HTR-8/SVneo (cell line): ENCODE measurements around the gene USP53.
"Not testable (repeated sequence)": the region's sequence is repeated elsewhere in the genome, so short reads cannot be mapped to it uniquely, and the experiment has no call there.

Experiments used
- DNase-seq: peaks from one replicate; pipeline ENCODE4 v3.0.0; 2011; ENCODE audit warnings: low spot score, mixed read lengths; ENCODE audit not compliant: insufficient read length
- FAIRE-seq: peaks from 2 replicates; lab custom pipeline; 2011; peaks lifted over from hg19 to GRCh38; lab: Jason Lieb, UNC

USP53 gene

GRCh38 chr4:119303587-119304305 lies 91.2 kb downstream of the USP53 start:
- DNase-seq (no peak), FAIRE-seq (no peak)

DNA sequence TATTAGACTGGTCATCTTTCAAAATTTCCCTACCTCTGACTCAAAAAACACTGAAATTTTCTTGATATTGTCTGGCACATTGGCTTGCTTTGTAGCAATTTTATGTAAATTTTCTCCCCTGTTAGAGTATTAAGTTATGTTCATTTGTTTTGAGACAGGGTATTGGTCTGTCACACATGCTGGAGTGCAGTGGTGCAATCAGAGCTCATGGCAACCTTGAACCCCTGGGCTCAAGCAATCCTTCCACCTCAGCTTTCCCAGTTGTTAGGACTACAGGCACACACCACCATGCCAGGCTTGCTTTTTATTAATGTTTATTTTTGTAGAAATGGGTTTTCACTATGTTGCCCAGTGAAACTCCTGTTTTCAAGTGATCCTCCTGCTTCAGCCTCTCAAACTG lies 91.9 kb downstream of the USP53 start:
- no peak for FAIRE-seq
- no peak for DNase-seq

DNA sequence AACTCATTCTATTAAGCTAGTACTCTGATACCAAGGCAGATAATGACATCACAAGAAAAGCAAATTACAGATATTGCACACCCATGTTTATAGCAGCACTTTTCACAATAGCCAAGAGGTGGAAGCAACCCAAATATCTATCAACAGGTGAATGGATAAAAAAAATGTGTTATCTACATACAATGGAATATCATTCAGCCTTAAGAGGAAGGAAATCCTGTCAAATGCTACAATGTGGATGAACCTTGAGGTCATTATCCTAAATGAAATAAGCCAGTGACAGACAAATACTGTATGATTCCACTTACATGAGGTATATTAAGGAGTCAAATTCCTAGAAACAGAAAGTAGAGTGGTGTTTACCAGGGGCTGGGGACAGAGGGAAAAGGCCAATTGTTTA lies 95.1 kb downstream of the USP53 start:
- DNase-seq (no peak), FAIRE-seq (no peak)

DNA sequence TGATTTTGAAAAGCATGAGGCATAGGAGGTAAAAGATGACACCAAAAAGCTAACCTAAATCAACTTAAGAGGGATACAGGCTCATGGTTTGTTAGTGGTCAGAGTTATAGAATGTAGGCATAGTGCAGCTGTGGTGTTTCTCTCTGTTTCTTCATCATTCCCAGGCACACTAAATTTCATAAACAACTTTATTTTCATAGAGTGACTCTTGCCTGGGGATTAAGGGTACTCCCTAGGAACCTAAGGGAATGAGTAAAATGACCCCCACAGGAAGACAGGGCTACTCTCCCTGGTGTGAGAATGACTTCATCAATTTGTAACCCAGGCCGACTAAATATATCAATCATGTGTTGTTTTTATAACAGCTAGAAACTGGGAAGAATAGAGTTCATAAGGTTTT lies 98.3 kb downstream of the USP53 start:
- no peak for FAIRE-seq
- no peak for DNase-seq

DNA sequence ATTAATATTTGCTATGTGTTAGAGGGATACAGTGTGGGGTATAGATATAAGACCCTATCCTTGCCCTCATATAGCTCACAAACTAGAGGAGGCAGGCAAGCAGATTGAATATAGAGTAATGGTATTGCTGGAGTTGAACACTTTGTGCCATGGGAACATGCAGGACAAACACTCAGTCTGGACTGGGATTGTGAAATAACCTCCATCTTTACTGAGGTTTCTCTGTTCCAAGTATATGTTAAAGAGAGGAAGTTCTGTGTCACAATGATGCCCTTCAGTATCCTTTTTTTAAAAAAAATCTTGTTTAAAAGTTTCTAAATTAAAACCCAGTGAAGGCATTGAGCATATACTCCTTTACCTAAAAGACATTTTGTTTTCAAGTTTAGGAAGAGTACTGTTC lies 100.7 kb downstream of the USP53 start:
- FAIRE-seq, result no peak
- DNase-seq, result no peak

DNA sequence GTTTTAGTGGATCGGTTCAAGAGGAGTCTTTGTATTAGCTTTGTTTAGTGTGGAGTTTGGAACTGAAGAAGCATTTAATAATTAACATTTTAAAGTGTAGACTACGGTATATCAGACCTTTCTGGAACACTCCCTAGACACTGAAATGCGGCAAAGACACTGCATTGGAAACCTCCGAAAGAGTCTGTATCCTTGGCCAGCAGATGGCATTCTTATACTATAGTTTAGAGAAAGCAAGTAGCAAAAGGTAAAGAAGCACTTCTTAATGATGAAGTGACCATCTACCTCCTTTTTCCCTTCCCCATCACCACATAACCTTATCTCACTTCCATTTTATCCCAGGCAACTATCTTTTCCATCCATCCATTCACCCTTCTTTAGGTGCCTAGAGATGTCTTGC lies 101.8 kb downstream of the USP53 start:
- DNase-seq (no peak), FAIRE-seq (no peak)

GRCh38 chr4:119315036-119315435 lies 102.5 kb downstream of the USP53 start:
- no peak for FAIRE-seq
- no peak for DNase-seq

- FAIRE-seq, result no peak
- DNase-seq, result no peak
Measured at GRCh38 chr4:119317990-119318389, 105.5 kb downstream of the USP53 start.

GRCh38 chr4:119321921-119322687 lies 109.6 kb downstream of the USP53 start, which contains the start of gene FABP2:
FABP2 (minus strand) TSS chr4:119322138; CDS start chr4:119322102, 36 bp downstream.
- no peak for FAIRE-seq
- no peak for DNase-seq

DNA sequence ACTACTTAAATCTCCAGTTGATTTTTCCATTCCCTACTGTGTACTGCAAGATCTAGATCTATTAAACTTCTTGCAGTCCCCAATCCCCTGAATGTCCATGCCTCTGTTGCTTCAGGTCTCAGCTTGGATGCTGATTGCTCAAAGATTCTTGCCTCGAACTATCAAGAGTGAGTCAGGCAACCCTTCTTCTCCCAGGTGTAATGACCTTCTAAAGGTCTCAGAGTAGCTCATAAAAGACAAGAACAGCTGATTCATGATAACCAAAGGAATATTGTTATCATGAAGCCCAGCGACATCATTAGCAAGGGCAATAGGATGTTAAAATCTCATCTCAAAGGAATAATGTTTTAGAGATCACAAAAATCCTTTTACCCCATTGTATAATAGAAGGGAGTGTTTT lies 116.2 kb downstream of the USP53 start:
- FAIRE-seq (no peak), DNase-seq (no peak)

- no peak for DNase-seq
- no peak for FAIRE-seq
Measured at GRCh38 chr4:119329835-119330620, 117.5 kb downstream of the USP53 start.

- not testable (repeated sequence) for DNase-seq, FAIRE-seq
Measured at GRCh38 chr4:119336332-119336979, 123.9 kb downstream of the USP53 start.

DNA sequence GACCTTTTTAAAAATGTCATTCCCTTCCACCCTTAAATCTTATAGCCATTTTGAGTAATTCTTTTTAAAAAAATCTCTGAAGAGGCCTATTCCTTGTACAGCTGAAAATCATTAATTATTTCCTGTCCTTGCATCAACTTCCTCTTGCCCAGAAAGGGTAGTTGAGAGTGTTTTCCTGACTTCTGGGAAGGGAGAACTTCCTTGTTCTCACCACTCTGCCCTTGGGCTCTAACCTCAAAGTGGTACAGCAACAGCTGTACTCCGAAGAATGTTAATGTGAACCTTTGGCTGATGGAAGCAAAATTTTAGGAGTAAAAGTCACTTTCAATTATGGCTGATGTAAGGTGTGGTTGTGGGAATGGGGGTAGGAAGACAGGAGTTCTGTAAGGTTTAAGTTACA lies 124.5 kb downstream of the USP53 start:
- DNase-seq, result no peak
- FAIRE-seq, result no peak

- FAIRE-seq, DNase-seq: not testable (repeated sequence)
Measured at GRCh38 chr4:119339895-119340294, 127.4 kb downstream of the USP53 start.

DNA sequence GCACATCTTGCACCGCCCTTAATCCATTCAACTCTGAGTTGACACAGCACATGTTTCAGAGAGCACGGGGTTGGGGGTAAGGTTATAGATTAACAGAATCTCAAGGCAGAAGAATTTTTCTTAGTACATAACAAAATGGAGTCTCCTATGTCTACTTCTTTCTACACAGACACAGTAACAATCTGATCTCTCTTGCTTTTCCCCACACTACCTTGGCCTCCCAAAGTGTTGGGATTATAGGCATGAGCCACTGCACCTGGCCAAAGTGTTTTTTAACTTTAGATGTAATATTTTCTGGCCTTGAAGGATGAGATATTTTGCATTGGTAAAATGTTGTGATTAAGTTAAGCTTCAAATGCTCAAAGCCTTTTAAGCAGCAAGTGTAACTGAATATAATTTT lies 130.8 kb downstream of the USP53 start:
- DNase-seq, FAIRE-seq: not testable (repeated sequence)
